Mucosa of descending colon (tissue), 3 donors: ENCODE data around the gene SHC3. TPM values are rescaled to one million over a fixed set of nuclear protein-coding genes. Genes with fewer than 3 reads are reported as not detected.

Source experiments
- ATAC-seq: fragments of 200-7000 bp; cut with Tn5 transposase; one replicate; pipeline ENCODE4 v1.9.1; 2020; ENCODE audit warnings: mild to moderate bottlenecking, moderate library complexity
- DNase-seq, 3 donors: peaks; one replicate each; pipeline ENCODE4 v3.0.0-alpha.2; 2020
- H3K36me3 ChIP-seq: fragments of 200-600 bp; one replicate; pipeline ENCODE4 v1.8.0; 2021; ENCODE audit warnings: low read depth, mild to moderate bottlenecking
- H3K4me1 ChIP-seq: fragments of 200-600 bp; one replicate; pipeline ENCODE4 v1.8.0; 2021; ENCODE audit warnings: low read depth, mild to moderate bottlenecking
- H3K4me3 ChIP-seq: fragments of 200-600 bp; one replicate; pipeline ENCODE4 v1.8.0; 2021; ENCODE audit warnings: mild to moderate bottlenecking
- H3K9me3 ChIP-seq: fragments of 200-600 bp; one replicate; pipeline ENCODE4 v1.8.0; 2021; ENCODE audit warnings: mild to moderate bottlenecking
- CTCF ChIP-seq: fragments of 200-600 bp; IDR thresholded peaks from one replicate; pipeline ENCODE4 v1.8.0; 2022; ENCODE audit warnings: antibody characterized with exemption, mild to moderate bottlenecking
- intact Hi-C, 2 donors: fragments of 100-400 bp; cut with DNase I in 1 of 2; cut with micrococcal nuclease in 1 of 2; formaldehyde crosslinking; loops; one replicate each; pipeline versions ENCODE4 v1.11.0 to v1.11.1; 2022; cut with DNase I, micrococcal nuclease
- total RNA-seq, 3 donors: library from RNA; stranded (reverse); fragmentation: NEBNext Ultra II Directional in 2 of 3; extraction: Animal tissue kit (Norgen Biotek cat#: 25700) in 2 of 3; gene quantifications; one replicate each; pipeline versions ENCODE4 v1.2.1 to v1.2.4, GENCODE V29; 2021 to 2023
- donor health status: DM: no; HTN: no; CAD: no; lungs with moderate emphysema.
- donor health status: DM: no; HTN: no; CAD: no.
- donor health status: DM: no; HTN: yes; CAD: no.

SHC3 gene
- total RNA-seq, 3 donors from 2014 or later, result 0.35 to 4.8 (median 1.5) TPM

GRCh38 chr9:89097219-89097618, 81.4 kb downstream of the SHC3 start:
- intact Hi-C loops, result no loop called here
- TF ChIP-seq CTCF, result no peak
- H3K4me3 ChIP-seq, result no peak overlapping the region
- H3K36me3 ChIP-seq, result no peaks in the 10 kb centered on the region
- ATAC-seq (no peak), DNase-seq (no peak)
- no peaks in the 10 kb centered on the region for H3K9me3 ChIP-seq
- no peaks in the 10 kb centered on the region for H3K4me1 ChIP-seq

- H3K36me3 ChIP-seq, result no peaks in the 10 kb centered on the region
- intact Hi-C loops, result no loop called here
- H3K4me3 ChIP-seq, result no peak overlapping the region
- DNase-seq (no peak), ATAC-seq (no peak)
- H3K9me3 ChIP-seq, result no peaks in the 10 kb centered on the region
- no peaks in the 10 kb centered on the region for H3K4me1 ChIP-seq
- TF ChIP-seq CTCF, result no peak
These were observed 81.8 kb downstream of the SHC3 start for GRCh38 chr9:89096807-89097206.

- ATAC-seq (no peak), DNase-seq (no peak)
- Histone ChIP-seq H3K9me3 (no peaks in the 10 kb centered on the region), H3K4me3 (no peak overlapping the region), H3K4me1 (no peaks in the 10 kb centered on the region), H3K36me3 (no peaks in the 10 kb centered on the region)
- no peak for TF ChIP-seq CTCF
- intact Hi-C loops, result no loop called here
These were observed 82.7 kb downstream of the SHC3 start for GRCh38 chr9:89095761-89096528.

- DNase-seq (no peak), ATAC-seq (no peak)
- H3K9me3 ChIP-seq, result no peaks in the 10 kb centered on the region
- intact Hi-C loops, result no loop called here
- H3K4me3 ChIP-seq, result no peak overlapping the region
- TF ChIP-seq CTCF, result no peak
- H3K36me3 ChIP-seq, result no peaks in the 10 kb centered on the region
- H3K4me1 ChIP-seq, result no peaks in the 10 kb centered on the region
These were observed 85.2 kb downstream of the SHC3 start for GRCh38 chr9:89093201-89093975.

- H3K4me1 ChIP-seq, result no peaks in the 10 kb centered on the region
- H3K9me3 ChIP-seq, result no peaks in the 10 kb centered on the region
- intact Hi-C loops, result no loop called here
- TF ChIP-seq CTCF, result no peak
- DNase-seq (no peak), ATAC-seq (no peak)
- no peak overlapping the region for H3K4me3 ChIP-seq
- H3K36me3 ChIP-seq, result no peaks in the 10 kb centered on the region
These were observed 89.4 kb downstream of the SHC3 start for GRCh38 chr9:89089176-89089575.
